CD4-positive, CD25-positive, alpha-beta regulatory T cell (primary cell): ENCODE results near the gene REV3L. TPM values are rescaled to one million over a fixed set of nuclear protein-coding genes. Genes with fewer than 3 reads are reported as not detected.

Source experiments
- ATAC-seq, 2 donors: fragments of 150-1000 bp; cut with Tn5 transposase; one replicate each; pipeline ENCODE4 v1.10.0; 2021; ENCODE audit warnings: low read depth in 2 of 2, moderate number of reproducible peaks in 2 of 2, moderate library complexity in 1 of 2
- DNase-seq, 3 donors: peaks; one replicate each; pipeline versions ENCODE4 v3.0.0 to v3.0.0-alpha.2; 2012 to 2022; ENCODE audit warnings: mixed read lengths in 1 of 3
- H3K27ac ChIP-seq: one replicate; pipeline ENCODE4 v1.7.0; 2013; ENCODE audit warnings: mild to moderate bottlenecking, low read length; ENCODE audit not compliant: insufficient read depth, poor library complexity, severe bottlenecking
- H3K27me3 ChIP-seq: one replicate; pipeline ENCODE4 v1.7.0; 2013; ENCODE audit warnings: low read length; ENCODE audit not compliant: control insufficient read depth, insufficient read depth
- H3K36me3 ChIP-seq: one replicate; pipeline ENCODE4 v1.7.0; 2013; ENCODE audit warnings: mild to moderate bottlenecking, low read length, moderate library complexity; ENCODE audit not compliant: control insufficient read depth, insufficient read depth
- H3K4me1 ChIP-seq: 2 replicates; pipeline ENCODE4 v1.7.0; 2013; ENCODE audit warnings: mild to moderate bottlenecking, low read length; ENCODE audit not compliant: insufficient read depth, control insufficient read depth, poor library complexity, severe bottlenecking
- H3K4me3 ChIP-seq: one replicate; pipeline ENCODE4 v1.7.0; 2013; ENCODE audit warnings: low read depth, mild to moderate bottlenecking, low read length, moderate library complexity
- H3K9me3 ChIP-seq, 2 experiments: 1 replicate in 1 of 2; 2 replicates in 1 of 2; pipeline ENCODE4 v1.7.0; 2013; ENCODE audit warnings: low read length in 2 of 2, mild to moderate bottlenecking in 1 of 2, moderate library complexity in 1 of 2; ENCODE audit not compliant: control insufficient read depth in 2 of 2
- H3K27ac Mint-ChIP-seq, 3 donors: one replicate each; pipeline ENCODE4 v1.8.0; 2020 to 2022; ENCODE audit warnings: mild to moderate bottlenecking in 3 of 3, mixed read lengths in 3 of 3, moderate library complexity in 2 of 3
- H3K27me3 Mint-ChIP-seq: one replicate; pipeline ENCODE4 v1.8.0; 2022; ENCODE audit warnings: mild to moderate bottlenecking, mixed read lengths
- H3K36me3 Mint-ChIP-seq: one replicate; pipeline ENCODE4 v1.8.0; 2020; ENCODE audit warnings: mixed read lengths
- H3K4me1 Mint-ChIP-seq, 4 donors: one replicate each; pipeline ENCODE4 v1.8.0; 2020 to 2022; ENCODE audit warnings: mixed read lengths in 4 of 4, mild to moderate bottlenecking in 1 of 4
- H3K4me3 Mint-ChIP-seq, 4 donors: one replicate each; pipeline ENCODE4 v1.8.0; 2020 to 2022; ENCODE audit warnings: mild to moderate bottlenecking in 4 of 4, mixed read lengths in 4 of 4, moderate library complexity in 3 of 4
- H3K9me3 Mint-ChIP-seq, 7 donors: one replicate each; pipeline ENCODE4 v1.8.0; 2020 to 2022; ENCODE audit warnings: mixed read lengths in 7 of 7, mild to moderate bottlenecking in 3 of 7, moderate library complexity in 2 of 7
- polyA plus RNA-seq, 4 donors: library from polyadenylated mRNA; unstranded; fragments of 300-500 nt; fragmentation: Illumina TruSeq; gene quantifications; one replicate each; pipeline ENCODE4 v1.2.3, GENCODE V29; 2021
- total RNA-seq: library from RNA; stranded (reverse); gene quantifications from one replicate; pipeline ENCODE4 v1.2.3, GENCODE V29; 2022

The REV3L gene
- total and polyA plus RNA-seq, 5 donors from 2014 or later, result 6.5 to 35.7 (median 9.4) TPM

DNA sequence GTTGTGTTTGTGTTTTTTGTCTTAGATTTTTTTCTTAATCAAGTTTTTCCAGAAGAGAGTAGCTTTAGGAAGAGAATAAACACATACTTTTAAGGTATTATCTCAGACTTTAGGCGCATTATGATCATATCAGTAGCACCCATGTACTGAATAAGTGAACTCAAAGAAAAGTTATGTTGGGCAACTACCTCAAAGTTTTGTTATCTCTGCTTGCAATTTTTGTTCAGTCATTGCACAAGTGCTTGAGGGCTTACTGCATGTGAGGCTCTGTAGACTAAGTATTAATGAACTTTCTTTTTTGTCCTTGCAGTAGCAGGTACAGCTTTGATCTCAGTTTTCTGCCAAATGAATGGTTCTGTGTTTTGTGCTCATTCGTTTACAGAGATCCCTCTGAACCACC is 206.7 kb downstream of the REV3L start:
- Mint-ChIP-seq H3K36me3 (peaks cover 74% of the 10 kb centered on the region), H3K27me3 (no peaks in the 10 kb centered on the region), H3K9me3 (peaks cover 4 to 24% (median 15%) of the 10 kb centered on the region in 7 donors), H3K4me1 (peaks cover 0 to 11% (median 5%) of the 10 kb centered on the region in 4 donors), H3K4me3 (no peak overlapping the region), H3K27ac (no peak overlapping the region)
- ATAC-seq (no peak), DNase-seq (no peak)
- H3K36me3 ChIP-seq, result peaks cover 66% of the 10 kb centered on the region
- H3K27me3 ChIP-seq, result no peaks in the 10 kb centered on the region
- peaks cover 18 to 25% of the 10 kb centered on the region in 2 experiments for H3K9me3 ChIP-seq
- H3K4me1 ChIP-seq, result no peaks in the 10 kb centered on the region
- H3K4me3 ChIP-seq, result no peak overlapping the region
- no peak overlapping the region for H3K27ac ChIP-seq

- Histone ChIP-seq H3K4me3 (no peak overlapping the region), H3K27me3 (no peaks in the 10 kb centered on the region), H3K9me3 (peaks cover 18 to 25% of the 10 kb centered on the region in 2 experiments), H3K4me1 (no peaks in the 10 kb centered on the region), H3K27ac (no peak overlapping the region), H3K36me3 (peaks cover 66% of the 10 kb centered on the region)
- H3K36me3 Mint-ChIP-seq, result peaks cover 69% of the 10 kb centered on the region
- no peaks in the 10 kb centered on the region for H3K27me3 Mint-ChIP-seq
- H3K4me1 Mint-ChIP-seq, result peaks cover 0 to 8% (median 5%) of the 10 kb centered on the region in 4 donors
- no peak overlapping the region for H3K4me3 Mint-ChIP-seq
- ATAC-seq, result no peak
- H3K9me3 Mint-ChIP-seq, result peaks cover 3 to 24% (median 15%) of the 10 kb centered on the region in 7 donors
- peak overlapping the region in 1 of 3 donors; percentile 88 for H3K27ac Mint-ChIP-seq
- DNase-seq, result no peak
Observed at GRCh38 chr6:111274593-111275217, 208.3 kb downstream of the REV3L start.

DNA sequence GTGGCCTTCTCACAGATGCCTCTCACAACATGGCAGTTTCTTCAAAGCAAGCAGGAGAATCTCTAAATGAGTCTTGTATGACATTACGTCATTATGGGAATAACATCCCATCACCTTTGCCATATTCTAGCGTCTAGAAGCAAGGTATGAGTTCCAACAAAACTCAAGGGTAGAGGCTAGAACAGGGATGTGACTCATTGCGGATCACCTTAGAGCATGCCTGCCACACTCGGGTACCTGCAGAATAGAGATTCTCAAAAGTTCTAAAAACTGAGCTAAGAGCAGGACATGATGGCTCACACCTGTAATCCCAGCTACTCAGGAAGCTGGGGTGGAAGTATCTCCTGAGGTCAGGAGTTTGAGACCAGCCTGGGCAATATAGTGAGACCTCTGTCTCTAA is 212.9 kb downstream of the REV3L start:
- Histone ChIP-seq H3K9me3 (peaks cover 11 to 19% of the 10 kb centered on the region in 2 experiments), H3K27ac (no peak overlapping the region), H3K4me1 (peaks cover 8% of the 10 kb centered on the region), H3K4me3 (no peak overlapping the region), H3K27me3 (no peaks in the 10 kb centered on the region), H3K36me3 (peaks cover 50% of the 10 kb centered on the region)
- no peak for ATAC-seq
- H3K27me3 Mint-ChIP-seq, result no peaks in the 10 kb centered on the region
- H3K4me3 Mint-ChIP-seq, result no peak overlapping the region
- H3K4me1 Mint-ChIP-seq, result peaks cover 13 to 27% (median 21%) of the 10 kb centered on the region in 4 donors
- H3K9me3 Mint-ChIP-seq, result peaks cover 1 to 17% (median 6%) of the 10 kb centered on the region in 7 donors
- DNase-seq, result no peak
- no peak overlapping the region for H3K27ac Mint-ChIP-seq
- H3K36me3 Mint-ChIP-seq, result peaks cover 69% of the 10 kb centered on the region

DNA sequence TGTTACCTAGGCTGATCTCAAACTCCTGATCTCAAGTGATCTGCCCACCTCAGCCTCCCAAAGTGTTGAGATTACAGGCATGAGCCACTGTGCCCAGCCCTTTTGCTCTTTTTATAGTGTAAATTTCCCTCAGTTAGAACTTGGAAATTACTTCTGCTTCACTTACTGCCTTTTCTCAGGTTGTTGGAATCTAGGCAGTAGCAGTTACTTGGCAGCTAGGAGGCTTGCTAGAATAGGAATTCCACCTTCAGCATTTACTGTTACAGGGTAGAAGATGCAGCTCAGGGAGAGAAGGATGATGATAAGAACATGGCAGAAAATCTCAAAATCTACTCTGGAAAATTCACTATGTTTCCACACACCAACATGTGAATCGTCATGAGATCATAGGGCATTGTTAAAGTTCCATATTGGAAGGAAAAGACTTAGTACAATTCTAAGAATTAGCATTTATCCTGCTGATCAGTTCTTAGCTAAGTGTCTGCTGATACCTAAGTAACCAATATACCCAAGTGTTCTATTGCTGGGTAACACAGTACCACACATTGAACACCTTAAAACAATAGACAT is 213.5 kb downstream of the REV3L start:
- Histone ChIP-seq H3K27ac (no peak overlapping the region), H3K36me3 (peaks cover 48% of the 10 kb centered on the region)

DNA sequence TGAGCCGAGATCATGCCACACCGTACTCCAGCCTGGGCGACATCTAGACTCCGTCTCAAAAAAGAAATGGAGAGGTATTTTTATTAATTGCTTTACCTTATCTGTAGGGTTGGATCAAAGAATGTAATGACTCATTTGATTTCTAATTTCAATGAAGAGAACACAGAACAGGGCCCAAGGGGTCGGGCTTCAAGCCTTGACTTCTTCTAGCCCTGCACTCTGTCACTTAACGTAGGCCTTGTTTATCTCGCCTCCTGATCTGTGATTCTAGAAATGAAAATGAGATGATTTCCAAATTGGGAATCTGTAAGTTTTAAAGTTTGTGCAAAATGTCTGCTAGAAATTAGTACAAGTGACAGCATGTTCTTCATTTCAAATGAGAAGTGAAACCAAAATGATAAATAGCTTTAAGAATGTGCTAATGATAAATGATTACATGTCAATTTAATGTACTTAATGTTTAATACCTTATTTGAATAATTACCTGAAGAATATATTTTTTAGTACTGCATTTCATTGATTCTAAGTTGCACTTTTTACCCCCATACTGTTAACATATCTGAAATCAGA is 215.2 kb downstream of the REV3L start:
- peaks cover 0 to 2% (median 0%) of the 10 kb centered on the region in 7 donors for H3K9me3 Mint-ChIP-seq
- H3K9me3 ChIP-seq, result no peaks in the 10 kb centered on the region
- H3K4me1 ChIP-seq, result peaks cover 8% of the 10 kb centered on the region
- H3K36me3 ChIP-seq, result peaks cover 41% of the 10 kb centered on the region
- H3K4me3 Mint-ChIP-seq, result peak overlapping the region in 2 of 4 donors; percentile 22 to 34
- H3K27me3 Mint-ChIP-seq, result no peaks in the 10 kb centered on the region
- H3K4me3 ChIP-seq, result no peak overlapping the region
- DNase-seq (no peak), ATAC-seq (no peak)
- no peaks in the 10 kb centered on the region for H3K27me3 ChIP-seq
- peak overlapping the region in 1 of 3 donors; percentile 26 for H3K27ac Mint-ChIP-seq
- H3K4me1 Mint-ChIP-seq, result peaks cover 5 to 28% (median 23%) of the 10 kb centered on the region in 4 donors
- no peak overlapping the region for H3K27ac ChIP-seq
- peaks cover 46% of the 10 kb centered on the region for H3K36me3 Mint-ChIP-seq

More for the DNA sequence above, 213.5 kb downstream of the REV3L start:
- peaks cover 5 to 13% of the 10 kb centered on the region in 2 experiments for H3K9me3 ChIP-seq
- no peak overlapping the region for H3K4me3 ChIP-seq
- no peak for DNase-seq
- H3K4me1 ChIP-seq, result peaks cover 8% of the 10 kb centered on the region
- Mint-ChIP-seq H3K4me1 (peaks cover 10 to 27% (median 21%) of the 10 kb centered on the region in 4 donors), H3K9me3 (peaks cover 1 to 11% (median 5%) of the 10 kb centered on the region in 7 donors), H3K36me3 (peaks cover 63% of the 10 kb centered on the region), H3K27me3 (no peaks in the 10 kb centered on the region), H3K27ac (peak overlapping the region in 1 of 3 donors; percentile 17), H3K4me3 (no peak overlapping the region)
- no peaks in the 10 kb centered on the region for H3K27me3 ChIP-seq
- no peak for ATAC-seq

DNA sequence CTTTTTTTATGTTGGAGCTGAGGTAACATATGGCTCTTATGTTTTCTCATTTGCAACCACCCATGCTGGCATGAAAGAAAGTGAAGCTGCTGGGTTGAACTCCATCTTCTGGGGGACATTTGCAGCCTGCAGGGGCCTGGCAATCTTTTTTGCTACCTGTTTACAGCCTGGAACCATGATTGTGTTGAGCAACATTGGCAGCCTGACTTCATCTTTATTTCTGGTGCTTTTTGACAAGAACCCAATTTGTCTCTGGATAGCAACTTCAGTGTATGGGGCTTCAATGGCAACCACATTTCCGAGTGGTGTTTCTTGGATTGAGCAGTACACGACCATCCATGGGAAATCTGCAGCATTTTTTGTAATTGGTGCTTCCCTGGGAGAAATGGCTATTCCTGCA is 216.7 kb downstream of the REV3L start:
- Histone ChIP-seq H3K27me3 (no peaks in the 10 kb centered on the region), H3K27ac (no peak overlapping the region)
- H3K9me3 Mint-ChIP-seq, result no peaks in the 10 kb centered on the region

GRCh38 chr6:111265842-111266241 is 217.2 kb downstream of the REV3L start:
- Mint-ChIP-seq H3K27me3 (no peaks in the 10 kb centered on the region), H3K9me3 (no peaks in the 10 kb centered on the region), H3K4me1 (peaks cover 9 to 39% (median 27%) of the 10 kb centered on the region in 4 donors), H3K27ac (no peak overlapping the region), H3K36me3 (peaks cover 45% of the 10 kb centered on the region), H3K4me3 (no peak overlapping the region)
- H3K27ac ChIP-seq, result no peak overlapping the region
- H3K27me3 ChIP-seq, result no peaks in the 10 kb centered on the region
- no peak overlapping the region for H3K4me3 ChIP-seq
- H3K4me1 ChIP-seq, result peaks cover 8% of the 10 kb centered on the region
- peaks cover 41% of the 10 kb centered on the region for H3K36me3 ChIP-seq
- ATAC-seq, result no peak
- DNase-seq, result no peak
- H3K9me3 ChIP-seq, result no peaks in the 10 kb centered on the region

More for the DNA sequence above, 216.7 kb downstream of the REV3L start:
- no peak overlapping the region for H3K27ac Mint-ChIP-seq
- H3K27me3 Mint-ChIP-seq, result no peaks in the 10 kb centered on the region
- Histone ChIP-seq H3K4me1 (peaks cover 8% of the 10 kb centered on the region), H3K9me3 (no peaks in the 10 kb centered on the region), H3K36me3 (peaks cover 41% of the 10 kb centered on the region), H3K4me3 (no peak overlapping the region)
- DNase-seq (no peak), ATAC-seq (no peak)
- H3K4me3 Mint-ChIP-seq, result no peak overlapping the region
- peaks cover 45% of the 10 kb centered on the region for H3K36me3 Mint-ChIP-seq
- H3K4me1 Mint-ChIP-seq, result peaks cover 5 to 34% (median 23%) of the 10 kb centered on the region in 4 donors
